Measurements from ENCODE around the gene MAN1A2.
"Not testable (repeated sequence)": the region's sequence is repeated elsewhere in the genome, so short reads cannot be mapped to it uniquely, and the experiment has no call there.

Gene MAN1A2

DNA sequence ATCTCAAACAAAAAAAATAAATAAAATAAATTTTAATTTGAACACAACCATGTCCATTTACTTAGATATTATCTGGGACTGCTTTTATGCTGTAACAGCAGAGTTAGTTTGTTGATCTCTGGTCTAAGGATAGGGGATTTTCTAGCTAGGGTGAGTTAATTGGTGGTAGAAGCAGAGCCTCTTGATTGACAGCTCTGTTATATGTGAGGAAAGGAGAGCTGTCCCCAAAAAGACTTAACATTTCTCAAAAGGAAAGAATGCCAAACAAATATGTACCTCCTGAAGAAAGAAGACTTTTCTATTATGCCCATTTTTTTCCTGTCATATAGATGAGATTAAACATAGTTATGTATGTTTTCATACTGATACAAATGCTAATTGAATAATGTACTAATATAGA is 37.8 kb downstream of the MAN1A2 start:
- DNase-seq, result no peak

GRCh38 chr1:117412472-117412871 is 45.2 kb downstream of the MAN1A2 start:
- DNase-seq, result no peak

DNA sequence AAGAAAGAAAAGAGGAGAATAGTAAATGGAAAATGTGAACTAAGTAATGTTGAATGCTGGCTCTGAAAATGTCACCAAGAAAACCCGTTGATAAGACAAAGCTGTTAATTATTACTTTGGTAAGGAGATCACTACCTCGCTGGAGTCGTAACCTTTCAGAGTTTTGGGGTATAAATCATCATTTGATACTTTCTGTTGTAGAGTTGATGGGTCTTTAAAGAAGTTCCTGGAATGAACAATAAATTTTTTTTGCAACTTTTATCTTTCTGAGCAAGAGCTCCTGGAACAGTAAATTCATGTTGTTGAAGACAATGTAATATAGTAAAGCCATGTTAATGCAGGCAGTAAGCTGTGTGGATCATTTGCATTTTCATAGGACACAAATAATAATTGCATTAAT is 46.2 kb downstream of the MAN1A2 start:
- DNase-seq, result no peak

- no peak for DNase-seq
Observed at GRCh38 chr1:117414943-117415342, 47.7 kb downstream of the MAN1A2 start.

DNA sequence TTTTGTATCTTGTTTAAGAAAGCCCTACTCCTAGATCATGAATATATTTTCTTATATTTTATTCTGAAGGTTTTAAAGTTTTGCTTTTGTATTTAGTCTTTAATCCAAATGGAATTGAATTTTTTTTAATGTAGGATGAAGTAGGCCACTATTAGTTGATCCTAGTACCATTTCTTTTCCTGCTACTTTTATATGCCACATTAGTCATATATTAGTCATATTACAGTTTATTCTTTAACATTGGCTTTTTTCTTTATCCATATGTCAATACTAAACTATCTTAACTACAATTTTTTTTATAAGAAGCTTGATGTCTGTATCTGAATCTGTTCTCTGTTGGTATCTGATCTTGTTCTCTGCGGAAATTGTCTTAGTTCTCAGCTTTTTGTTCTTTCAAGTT is 48.8 kb downstream of the MAN1A2 start:
- no peak for DNase-seq

GRCh38 chr1:117416546-117417125 is 49.4 kb downstream of the MAN1A2 start:
- no peak for DNase-seq

- DNase-seq, result no peak
Observed at GRCh38 chr1:117425050-117425734, 57.9 kb downstream of the MAN1A2 start.

GRCh38 chr1:117427297-117427696 is 60.0 kb downstream of the MAN1A2 start:
- no peak for DNase-seq

GRCh38 chr1:117433943-117434342 is 66.7 kb downstream of the MAN1A2 start:
- no peak for DNase-seq

GRCh38 chr1:117436513-117436912 is 69.3 kb downstream of the MAN1A2 start:
- no peak for DNase-seq

GRCh38 chr1:117447661-117448060 is 80.4 kb downstream of the MAN1A2 start:
- no peak for DNase-seq

- no peak for DNase-seq
Observed at GRCh38 chr1:117452216-117452615, 85.0 kb downstream of the MAN1A2 start.

- no peak for DNase-seq
Observed at GRCh38 chr1:117453958-117454357, 86.7 kb downstream of the MAN1A2 start.

- DNase-seq, result not testable (repeated sequence)
Observed at GRCh38 chr1:117458410-117458809, 91.2 kb downstream of the MAN1A2 start.

GRCh38 chr1:117466761-117467160 is 99.5 kb downstream of the MAN1A2 start:
- DNase-seq, result no peak

DNA sequence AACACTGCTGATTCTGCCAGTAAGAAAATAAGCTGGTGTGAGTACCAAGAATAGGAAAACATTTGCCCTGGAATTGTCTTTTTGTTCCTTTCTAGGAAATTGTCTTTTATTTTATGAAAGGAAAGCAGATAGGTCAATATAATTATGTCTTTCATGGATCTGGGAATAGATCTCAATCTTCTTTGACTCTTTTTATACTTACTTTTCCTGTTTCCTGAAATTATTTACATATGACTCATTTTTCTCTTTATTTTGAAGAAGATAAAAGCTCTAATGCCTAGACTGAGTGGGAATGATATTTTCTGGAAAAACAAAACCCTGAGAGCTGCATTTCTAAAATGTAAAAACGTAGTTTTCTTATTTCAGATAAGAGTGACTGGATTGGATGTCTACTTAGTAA is 100.1 kb downstream of the MAN1A2 start:
- no peak for DNase-seq

- DNase-seq, result no peak
Observed at GRCh38 chr1:117473063-117473462, 105.8 kb downstream of the MAN1A2 start.

DNA sequence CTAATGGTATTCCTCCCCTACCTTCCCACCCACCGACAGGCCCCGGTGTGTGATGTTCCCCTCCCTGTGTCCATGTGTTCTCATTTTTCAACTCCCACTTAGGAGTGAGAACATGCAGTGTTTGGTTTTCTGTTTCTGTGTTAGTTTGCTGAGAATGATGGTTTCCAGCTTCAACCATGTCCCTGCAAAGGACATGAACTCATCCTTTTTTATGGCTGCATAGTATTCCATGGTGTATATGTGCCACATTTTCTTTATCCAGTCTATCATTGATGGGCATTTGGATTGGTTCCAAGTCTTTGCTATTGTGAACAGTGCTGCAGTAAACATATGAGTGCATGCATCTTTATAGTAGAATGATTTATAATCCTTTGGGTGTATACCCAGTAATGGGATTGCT is 108.2 kb downstream of the MAN1A2 start:
- not testable (repeated sequence) for DNase-seq

GRCh38 chr1:117479086-117479485 is 111.8 kb downstream of the MAN1A2 start:
- no peak for DNase-seq

DNA sequence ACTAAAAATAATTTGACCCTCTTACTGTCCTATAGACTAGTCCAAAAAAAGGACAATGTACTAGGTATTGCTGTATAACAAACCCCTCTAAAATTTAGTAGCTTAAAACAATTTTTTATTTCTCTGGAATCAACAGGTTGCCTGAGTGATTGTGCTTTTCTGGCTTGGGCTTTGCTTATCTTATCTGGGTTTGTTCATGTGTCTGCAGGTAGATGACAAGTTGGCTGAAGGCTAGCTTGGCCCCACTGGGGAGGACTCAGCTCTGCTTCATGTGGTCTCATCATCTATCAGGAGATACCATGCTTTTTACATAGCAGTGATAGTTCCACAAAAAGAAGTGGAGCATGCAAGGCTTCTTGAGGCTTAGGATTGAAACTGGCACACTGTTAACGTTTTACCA is 114.2 kb downstream of the MAN1A2 start:
- no peak for DNase-seq

DNA sequence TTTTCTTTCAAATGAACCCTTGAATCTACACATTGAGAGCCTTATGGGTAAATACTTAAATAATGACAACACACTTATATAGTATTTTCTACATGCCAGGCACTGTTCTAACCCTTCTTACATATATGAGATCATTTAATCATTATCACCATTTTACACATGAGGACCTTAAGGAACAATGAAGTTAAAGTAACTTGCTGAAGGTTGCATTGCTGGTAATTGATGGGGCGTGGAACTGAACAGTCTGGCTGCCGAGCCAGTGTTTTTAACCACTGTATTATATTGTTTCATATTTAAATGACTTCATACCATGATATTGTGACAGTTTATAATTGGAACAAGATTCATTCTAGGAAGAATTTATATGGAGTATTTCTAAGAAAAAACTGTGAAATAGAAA is 126.7 kb downstream of the MAN1A2 start:
- DNase-seq, result no peak

DNA sequence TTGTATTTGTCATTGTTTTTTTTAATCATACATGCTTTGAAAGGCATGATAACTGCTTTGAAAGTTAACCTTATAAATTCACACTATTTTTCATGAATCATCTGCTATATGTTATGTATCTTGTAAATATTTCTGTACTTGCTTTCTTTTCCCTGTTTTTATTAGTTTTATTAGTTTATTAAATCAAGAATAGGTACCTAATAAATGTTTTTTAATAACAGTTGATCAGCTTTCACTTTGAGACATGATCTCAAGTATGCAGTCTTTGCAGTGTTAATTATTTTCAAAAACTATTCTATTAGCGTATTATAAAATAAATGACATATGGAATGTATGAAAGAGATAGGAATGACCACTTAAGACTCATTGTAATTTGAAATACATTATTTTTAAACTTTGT is 127.8 kb downstream of the MAN1A2 start:
- no peak for DNase-seq

DNA sequence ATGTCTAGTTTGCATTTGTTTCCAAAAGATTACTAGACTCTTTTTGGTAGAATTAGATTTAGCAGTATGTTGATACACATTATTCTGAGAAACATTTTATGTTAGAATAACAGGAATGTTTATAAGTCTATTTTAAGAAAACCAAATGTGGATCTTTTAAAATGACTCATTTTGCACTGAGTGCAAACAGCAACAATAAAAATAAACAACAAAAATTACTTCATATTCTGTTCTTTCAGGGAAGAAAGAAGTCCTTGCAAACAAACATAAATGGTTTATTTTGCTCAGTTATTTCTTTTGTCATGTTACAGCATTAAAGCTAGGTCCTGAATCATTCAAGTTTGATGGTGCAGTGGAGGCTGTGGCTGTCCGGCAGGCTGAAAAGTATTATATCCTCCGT is 131.8 kb downstream of the MAN1A2 start:
- no peak for DNase-seq

GRCh38 chr1:117500584-117500983 is 133.3 kb downstream of the MAN1A2 start:
- DNase-seq, result no peak

DNA sequence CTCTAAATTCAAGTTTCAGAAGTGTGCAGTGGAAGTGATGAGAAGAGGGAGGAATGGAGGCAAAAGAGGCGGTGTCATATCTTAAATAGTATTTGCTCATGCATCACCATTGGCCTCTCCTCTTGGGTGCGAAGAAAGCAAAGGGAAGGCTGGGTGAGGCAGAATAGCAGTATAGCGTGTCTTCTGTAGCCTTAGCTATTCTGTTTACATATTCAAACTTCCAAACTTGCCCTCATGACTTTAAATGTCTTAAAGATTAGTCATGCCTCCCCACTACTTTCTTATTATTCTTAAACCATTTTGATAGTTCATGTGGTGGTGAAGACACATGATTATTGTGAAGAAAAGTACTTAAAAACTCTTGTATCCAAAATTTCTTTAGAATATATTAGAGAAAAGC is 134.0 kb downstream of the MAN1A2 start:
- DNase-seq, result no peak
